PC-3 (cell line): ENCODE measurements around the gene KLHL11. TPM values are rescaled to one million over a fixed set of nuclear protein-coding genes. Genes with fewer than 3 reads are reported as not detected.

Source experiments
- ATAC-seq: fragments of 200-7000 bp; cut with Tn5 transposase; 2 replicates; pipeline ENCODE4 v1.9.1; 2020; ENCODE audit warnings: mild to moderate bottlenecking, moderate library complexity
- BruUV-seq: library from RNA; stranded (reverse); fragments of 400-500 nt; replicated peaks from 2 replicates; lab custom pipeline; 2021; lab: Mats Ljungman, UMichigan
- CTCF ChIA-PET: fragments of 300-600 bp; sonication (Branson Sonifier 250); formaldehyde crosslinking; loops from one replicate; lab custom pipeline; 2022; ENCODE audit warnings: antibody characterized with exemption; lab: Charles Lee
- POLR2A ChIA-PET: fragments of 300-600 bp; sonication (Branson Sonifier 250); formaldehyde crosslinking; loops from one replicate; lab custom pipeline; 2022; ENCODE audit warnings: antibody characterized with exemption; ENCODE audit not compliant: unreplicated experiment; lab: Charles Lee
- DNase-seq: peaks from one replicate; pipeline ENCODE4 v3.0.0-alpha.2; 2015
- H2AFZ ChIP-seq: fragments of 300-600 bp; sonication (generic); 2 replicates; pipeline ENCODE4 v1.6.0; 2016; ENCODE audit warnings: antibody characterized with exemption, low read length
- H3F3A ChIP-seq: fragments of 300-600 bp; sonication (generic); one replicate; pipeline ENCODE4 v1.6.0; 2017; ENCODE audit warnings: antibody characterized with exemption, low read length, control low read depth, mild to moderate bottlenecking; ENCODE audit not compliant: unreplicated experiment
- H3K27ac ChIP-seq: fragments of 300-600 bp; sonication (generic); 2 replicates; pipeline ENCODE4 v1.5.1; 2016; ENCODE audit warnings: mild to moderate bottlenecking, low read length
- H3K27me3 ChIP-seq: fragments of 300-600 bp; sonication (generic); 2 replicates; pipeline ENCODE4 v1.6.1; 2016; ENCODE audit warnings: low read length, mixed read lengths
- H3K36me3 ChIP-seq: fragments of 300-600 bp; sonication (generic); 2 replicates; pipeline ENCODE4 v1.6.1; 2016; ENCODE audit warnings: low read depth, mixed run types, low read length, mixed read lengths
- H3K4me1 ChIP-seq: fragments of 300-600 bp; sonication (generic); 2 replicates; pipeline ENCODE4 v1.5.1; 2016; ENCODE audit warnings: low read length; ENCODE audit not compliant: insufficient read depth
- H3K4me2 ChIP-seq: fragments of 300-600 bp; sonication (generic); 2 replicates; pipeline ENCODE4 v1.6.0; 2016; ENCODE audit warnings: low read length
- H3K4me3 ChIP-seq: fragments of 300-600 bp; sonication (generic); 2 replicates; pipeline ENCODE4 v1.5.1; 2016; ENCODE audit warnings: mild to moderate bottlenecking, low read length, mixed read lengths
- H3K79me2 ChIP-seq: fragments of 300-600 bp; sonication (generic); 2 replicates; pipeline ENCODE4 v1.6.1; 2017; ENCODE audit warnings: low read length, mixed read lengths
- H3K9ac ChIP-seq: fragments of 300-600 bp; sonication (generic); 2 replicates; pipeline ENCODE4 v1.6.0; 2016; ENCODE audit warnings: mild to moderate bottlenecking, low read length
- H3K9me2 ChIP-seq: fragments of 300-600 bp; sonication (generic); replicated peaks from 2 replicates; pipeline ENCODE4 v1.6.1; 2016; ENCODE audit warnings: mixed run types, low read length, mixed read lengths
- H3K9me3 ChIP-seq: fragments of 300-600 bp; sonication (generic); 2 replicates; pipeline ENCODE4 v1.6.1; 2016; ENCODE audit warnings: low read length, mixed read lengths
- H4K20me1 ChIP-seq: fragments of 300-600 bp; sonication (generic); 2 replicates; pipeline ENCODE4 v1.6.1; 2016; ENCODE audit warnings: low read length, mixed read lengths
- EZH2 ChIP-seq: fragments of 300-600 bp; sonication (generic); IDR thresholded peaks from one replicate; pipeline ENCODE4 v1.6.1; 2017; ENCODE audit warnings: antibody characterized with exemption, mild to moderate bottlenecking, low read length; ENCODE audit not compliant: unreplicated experiment
- EZH2phosphoT487 ChIP-seq: fragments of 300-600 bp; sonication (generic); IDR thresholded peaks from 2 replicates; pipeline ENCODE4 v1.6.1; 2018; ENCODE audit warnings: mild to moderate bottlenecking, antibody characterized with exemption, low read length, borderline replicate concordance
- intact Hi-C: fragments of 100-400 bp; cut with micrococcal nuclease; formaldehyde crosslinking; loops from 2 replicates; pipeline ENCODE4 v1.9.0; 2023
- total RNA-seq: library from RNA; depleted of rRNA; stranded (reverse); fragments of >200 nt; gene quantifications from 2 replicates; pipeline ENCODE4 v1.2.3, GENCODE V29; 2014
- TF ChIP-seq, protein P1 (sequence below): fragments of 300-600 bp; sonication (generic); conservative IDR thresholded peaks from 2 replicates; pipeline ENCODE4 v1.5.1; 2017; ENCODE audit warnings: antibody characterized with exemption, low read depth, mild to moderate bottlenecking, low read length

Gene KLHL11
- total RNA-seq, 1 experiment from 2014 or later: 19.9 TPM

DNA sequence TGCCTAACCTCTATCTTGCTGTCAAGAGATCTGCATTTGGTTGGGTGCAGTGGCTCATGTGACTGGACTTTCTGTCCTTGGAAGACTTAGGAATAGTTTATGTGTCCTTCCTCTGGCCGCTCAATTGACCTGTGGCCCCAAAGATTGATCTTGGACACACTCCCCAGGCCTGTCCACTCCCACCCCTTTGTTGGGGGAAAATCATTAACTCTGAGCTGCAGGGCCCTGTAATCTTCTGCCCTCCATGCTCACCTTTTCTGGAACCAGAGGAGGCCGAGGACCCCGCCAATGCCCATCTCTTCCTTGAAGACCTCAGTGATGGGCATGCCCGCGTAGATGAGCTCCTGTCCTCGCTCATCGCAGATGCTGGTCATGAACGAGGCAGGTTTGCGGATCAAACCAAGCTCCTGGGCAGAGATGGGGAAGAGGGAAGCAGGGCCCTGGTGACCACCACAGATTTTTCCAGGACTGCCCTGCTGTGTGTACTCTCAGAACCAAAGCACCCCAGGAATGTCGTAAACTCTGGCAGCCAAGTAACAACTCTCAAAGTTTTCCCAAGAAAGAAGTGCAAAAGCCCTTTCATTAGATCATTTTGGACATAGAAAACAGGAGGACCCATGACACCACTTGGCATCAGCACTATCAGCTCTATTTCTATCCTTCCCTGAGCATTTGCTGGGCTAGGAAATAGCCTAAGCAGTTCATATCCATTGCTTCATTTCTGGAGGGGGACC, 8.5 kb upstream of the KLHL11 start:
- Histone ChIP-seq H3K9ac (no peak overlapping the region), H3K4me1 (no peaks in the 10 kb centered on the region), H2AFZ (no peak overlapping the region), H3K9me3 (no peaks in the 10 kb centered on the region), H3K79me2 (no peaks in the 10 kb centered on the region), H3K36me3 (peaks cover 11% of the 10 kb centered on the region; the same call in 1 of the 2 replicates), H3K27ac (no peak overlapping the region), H3K27me3 (no peaks in the 10 kb centered on the region), H3K4me2 (no peak overlapping the region), H3K9me2 (no peaks in the 10 kb centered on the region), H3K4me3 (no peak overlapping the region), H4K20me1 (no peaks in the 10 kb centered on the region), H3F3A (no peaks in the 10 kb centered on the region)
- CTCF ChIA-PET: no interaction called here
- no peak for ATAC-seq
- no TSS peak for BruUV-seq
- no peak for TF ChIP-seq EZH2phosphoT487
- TF ChIP-seq EZH2: no peak
- TF ChIP-seq, protein P1, sequence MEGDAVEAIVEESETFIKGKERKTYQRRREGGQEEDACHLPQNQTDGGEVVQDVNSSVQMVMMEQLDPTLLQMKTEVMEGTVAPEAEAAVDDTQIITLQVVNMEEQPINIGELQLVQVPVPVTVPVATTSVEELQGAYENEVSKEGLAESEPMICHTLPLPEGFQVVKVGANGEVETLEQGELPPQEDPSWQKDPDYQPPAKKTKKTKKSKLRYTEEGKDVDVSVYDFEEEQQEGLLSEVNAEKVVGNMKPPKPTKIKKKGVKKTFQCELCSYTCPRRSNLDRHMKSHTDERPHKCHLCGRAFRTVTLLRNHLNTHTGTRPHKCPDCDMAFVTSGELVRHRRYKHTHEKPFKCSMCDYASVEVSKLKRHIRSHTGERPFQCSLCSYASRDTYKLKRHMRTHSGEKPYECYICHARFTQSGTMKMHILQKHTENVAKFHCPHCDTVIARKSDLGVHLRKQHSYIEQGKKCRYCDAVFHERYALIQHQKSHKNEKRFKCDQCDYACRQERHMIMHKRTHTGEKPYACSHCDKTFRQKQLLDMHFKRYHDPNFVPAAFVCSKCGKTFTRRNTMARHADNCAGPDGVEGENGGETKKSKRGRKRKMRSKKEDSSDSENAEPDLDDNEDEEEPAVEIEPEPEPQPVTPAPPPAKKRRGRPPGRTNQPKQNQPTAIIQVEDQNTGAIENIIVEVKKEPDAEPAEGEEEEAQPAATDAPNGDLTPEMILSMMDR: no peak
- no peak for DNase-seq
- intact Hi-C loops: no loop called here
- POLR2A ChIA-PET: no interaction called here

DNA sequence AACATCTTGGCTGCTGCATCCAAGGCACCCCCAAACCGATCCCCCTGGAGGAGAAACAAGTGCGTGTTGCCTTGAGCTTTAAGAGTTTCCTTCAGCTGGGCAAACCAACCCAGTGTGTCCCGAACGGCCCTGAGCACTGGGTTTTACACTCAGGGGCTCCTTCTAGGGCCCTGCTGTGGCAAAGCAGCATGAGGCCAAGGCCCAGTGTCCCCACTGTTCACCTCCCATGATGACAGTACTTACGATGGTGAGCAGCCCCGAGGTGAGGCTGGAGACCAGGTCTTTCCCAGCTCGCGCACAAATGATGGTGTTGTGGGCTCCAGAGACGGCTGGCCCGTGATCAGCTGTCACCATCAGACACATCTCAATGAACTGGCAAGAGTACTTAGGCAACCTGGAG, 6.6 kb upstream of the KLHL11 start:
- POLR2A ChIA-PET: no interaction called here
- peaks cover 6% of the 10 kb centered on the region; the same call in 1 of the 2 replicates for H3K36me3 ChIP-seq
- BruUV-seq: no TSS peak
- no peak overlapping the region for H3K9ac ChIP-seq
- H3K4me1 ChIP-seq: no peaks in the 10 kb centered on the region
- no peak overlapping the region for H3K27ac ChIP-seq
- no peak overlapping the region for H3K4me3 ChIP-seq
- intact Hi-C loops: no loop called here
- H3K9me2 ChIP-seq: no peaks in the 10 kb centered on the region
- H3K27me3 ChIP-seq: no peaks in the 10 kb centered on the region
- H3K4me2 ChIP-seq: no peak overlapping the region
- no peak overlapping the region for H2AFZ ChIP-seq
- no peaks in the 10 kb centered on the region for H3F3A ChIP-seq
- no peak for ATAC-seq
- no peak for TF ChIP-seq EZH2phosphoT487
- TF ChIP-seq, protein P1: no peak
- no peak for TF ChIP-seq EZH2
- no peaks in the 10 kb centered on the region for H4K20me1 ChIP-seq
- CTCF ChIA-PET: no interaction called here
- no peak for DNase-seq
- no peaks in the 10 kb centered on the region for H3K79me2 ChIP-seq
- no peaks in the 10 kb centered on the region for H3K9me3 ChIP-seq

DNA sequence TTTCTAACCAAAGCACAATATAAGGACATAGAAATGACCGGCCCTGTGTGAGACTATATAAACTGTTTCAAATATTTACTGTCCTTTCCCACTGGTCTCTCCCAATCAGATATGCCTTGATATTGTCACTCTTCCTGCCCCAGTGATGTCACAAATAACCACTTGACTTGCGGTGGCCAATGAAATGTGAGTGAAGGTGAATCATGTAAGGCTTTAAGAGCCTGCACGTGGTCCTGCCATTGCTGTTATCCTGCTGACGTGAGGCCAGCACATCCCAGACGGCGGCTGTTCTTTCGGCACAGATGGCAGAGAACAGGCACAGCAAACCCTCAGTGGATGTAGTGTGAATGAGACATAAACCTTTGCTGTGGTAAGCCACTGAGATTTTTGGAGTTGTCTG, 5.4 kb upstream of the KLHL11 start:
- no TSS peak for BruUV-seq
- CTCF ChIA-PET: interaction anchor here (0.5 kb wide), 1 partner anchor 8 kb away, joined by 3 read pairs; no protein-coding TSS in a partner anchor

More for the DNA sequence above, 5.4 kb upstream of the KLHL11 start:
- Histone ChIP-seq H3F3A (no peaks in the 10 kb centered on the region), H3K27me3 (no peaks in the 10 kb centered on the region), H3K79me2 (no peaks in the 10 kb centered on the region), H3K27ac (no peak overlapping the region), H3K4me3 (no peak overlapping the region), H3K9me2 (no peaks in the 10 kb centered on the region), H3K36me3 (peaks cover 6% of the 10 kb centered on the region; the same call in 1 of the 2 replicates), H3K4me1 (no peaks in the 10 kb centered on the region), H3K9ac (no peak overlapping the region), H4K20me1 (no peaks in the 10 kb centered on the region), H2AFZ (no peak overlapping the region), H3K4me2 (no peak overlapping the region), H3K9me3 (no peaks in the 10 kb centered on the region)
- TF ChIP-seq EZH2: no peak
- TF ChIP-seq EZH2phosphoT487: no peak
- TF ChIP-seq, protein P1: no peak
- DNase-seq (no peak), ATAC-seq (no peak)
- POLR2A ChIA-PET: no interaction called here
- intact Hi-C loops: no loop called here
